B cell (primary cell): ENCODE results near the gene MYMK.

Experiments
- CTCF ChIP-seq: fragments of 200-600 bp; IDR thresholded peaks from one replicate; pipeline ENCODE4 v1.8.0; 2022; ENCODE audit warnings: antibody characterized with exemption, mild to moderate bottlenecking
- EZH2 ChIP-seq: IDR thresholded peaks from 2 replicates; pipeline ENCODE4 v1.6.1; 2012; ENCODE audit warnings: borderline replicate concordance, low read depth, mild to moderate bottlenecking, moderate library complexity, low read length; ENCODE audit not compliant: insufficient read depth, poor library complexity, severe bottlenecking

- TF ChIP-seq CTCF (no peak), EZH2 (no peak)
These were observed 42.1 kb upstream of the MYMK start for GRCh38 chr9:133566817-133567216.
